ENCODE data around the gene HK2. TPM values are rescaled to one million over a fixed set of nuclear protein-coding genes. Genes with fewer than 3 reads are reported as not detected.

Gene HK2
- total and polyA plus RNA-seq, 2 donors (not counting 3 experiments of a cell fraction or from before 2014, with no cell fraction given) = 3.4 to 13.0 TPM

DNA sequence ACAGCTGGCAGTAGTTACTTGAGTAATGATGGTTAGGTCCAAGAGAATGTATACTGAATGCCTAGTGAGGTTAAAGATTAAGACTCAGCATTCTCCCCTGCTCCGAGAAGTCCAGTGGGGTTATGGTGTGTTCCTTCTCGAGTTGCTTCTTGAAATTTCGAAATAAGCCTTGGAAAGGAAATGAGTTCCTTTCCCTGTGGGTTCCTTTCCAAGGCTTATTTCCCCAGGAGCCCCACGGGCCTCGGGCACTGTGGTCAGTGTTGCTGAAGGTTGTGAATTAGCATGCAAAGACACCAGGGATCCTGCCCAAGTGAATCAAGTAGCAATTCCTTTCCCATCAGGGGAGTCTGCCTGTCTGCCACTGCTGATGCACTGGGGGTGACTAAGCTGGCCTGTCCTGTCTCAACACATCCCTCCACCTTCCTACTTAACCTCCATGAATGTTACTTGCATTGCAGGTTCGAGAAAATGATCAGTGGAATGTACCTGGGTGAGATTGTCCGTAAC is 53.6 kb downstream of the HK2 start:
- intact Hi-C loops (cut with micrococcal nuclease) (no loop called here), dilution Hi-C loops (cut with MboI; ENCODE audit: extremely low pct_ligation_motif_present, low sequenced_read_pairs) (no loop called here)
- Histone ChIP-seq H2AFZ (ENCODE audit: low read depth, low read length) (no peak overlapping the region), H3K36me3 (ENCODE audit: control insufficient read depth in 2 of 2, extremely low read depth in 1 of 2, insufficient read depth in 2 of 2, low read length in 2 of 2) (peaks cover 1 to 3% of the 10 kb centered on the region in 2 experiments), H3K79me2 (ENCODE audit: control insufficient read depth, insufficient read depth, low read length) (no peaks in the 10 kb centered on the region), H3K4me1 (ENCODE audit: control insufficient read depth, extremely low read depth, insufficient read depth, low read length) (peaks cover 1% of the 10 kb centered on the region), H3K4me2 (ENCODE audit: insufficient read depth, low read length) (no peak overlapping the region), H4K20me1 (replicated peaks; ENCODE audit: control insufficient read depth, extremely low read depth, insufficient read depth, low read length) (no peaks in the 10 kb centered on the region), H3K27me3 (ENCODE audit: control insufficient read depth in 2 of 2, insufficient read depth in 2 of 2, low read length in 2 of 2) (no peaks in the 10 kb centered on the region), H3K9me3 (replicated peaks; ENCODE audit: control insufficient read depth, insufficient read depth, low read length) (no peaks in the 10 kb centered on the region), H3K9me1 (replicated peaks; ENCODE audit: control insufficient read depth, extremely low read depth, insufficient read depth, low read length) (no peaks in the 10 kb centered on the region), H3K9ac (replicated peaks; ENCODE audit: extremely low read depth, insufficient read depth, low read length) (no peak overlapping the region), H3K4me3 (replicated peaks in 1 of 3; ENCODE audit: insufficient read depth in 1 of 3, low read depth in 1 of 3, low read length in 3 of 3) (no peak overlapping the region), H3K27ac (ENCODE audit: insufficient read depth, low read depth, low read length) (no peak overlapping the region)
- POLR2A ChIA-PET = no interaction called here
- DNase-seq (ENCODE audit: low read depth, low spot score) (no peak), FAIRE-seq (no peak)
- TF ChIP-seq POLR2A (IDR thresholded peaks at IDR 0.05; ENCODE audit: low read depth, low read length) (no peak), POLR2AphosphoS5 (IDR thresholded peaks at IDR 0.05; ENCODE audit: insufficient read depth, low read depth, low read length) (no peak), EZH2 (IDR thresholded peaks at IDR 0.05; ENCODE audit: borderline replicate concordance, low read depth, low read length, severe bottlenecking) (no peak), JUN (IDR thresholded peaks at IDR 0.05; ENCODE audit: borderline replicate concordance, insufficient read depth, insufficient read length, low read depth) (no peak), FOS (IDR thresholded peaks at IDR 0.05; ENCODE audit: borderline replicate concordance, insufficient read depth, low read length) (no peak), MYC (IDR thresholded peaks at IDR 0.05; ENCODE audit: low read depth, low read length) (no peak), GATA2 (IDR thresholded peaks at IDR 0.05; ENCODE audit: insufficient read depth, insufficient read length, low read depth, low read length) (no peak)
- TF ChIP-seq, protein P1, sequence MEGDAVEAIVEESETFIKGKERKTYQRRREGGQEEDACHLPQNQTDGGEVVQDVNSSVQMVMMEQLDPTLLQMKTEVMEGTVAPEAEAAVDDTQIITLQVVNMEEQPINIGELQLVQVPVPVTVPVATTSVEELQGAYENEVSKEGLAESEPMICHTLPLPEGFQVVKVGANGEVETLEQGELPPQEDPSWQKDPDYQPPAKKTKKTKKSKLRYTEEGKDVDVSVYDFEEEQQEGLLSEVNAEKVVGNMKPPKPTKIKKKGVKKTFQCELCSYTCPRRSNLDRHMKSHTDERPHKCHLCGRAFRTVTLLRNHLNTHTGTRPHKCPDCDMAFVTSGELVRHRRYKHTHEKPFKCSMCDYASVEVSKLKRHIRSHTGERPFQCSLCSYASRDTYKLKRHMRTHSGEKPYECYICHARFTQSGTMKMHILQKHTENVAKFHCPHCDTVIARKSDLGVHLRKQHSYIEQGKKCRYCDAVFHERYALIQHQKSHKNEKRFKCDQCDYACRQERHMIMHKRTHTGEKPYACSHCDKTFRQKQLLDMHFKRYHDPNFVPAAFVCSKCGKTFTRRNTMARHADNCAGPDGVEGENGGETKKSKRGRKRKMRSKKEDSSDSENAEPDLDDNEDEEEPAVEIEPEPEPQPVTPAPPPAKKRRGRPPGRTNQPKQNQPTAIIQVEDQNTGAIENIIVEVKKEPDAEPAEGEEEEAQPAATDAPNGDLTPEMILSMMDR (IDR thresholded peaks at IDR 0.05; ENCODE audit: extremely low read depth in 1 of 2, insufficient read depth in 1 of 2, low read depth in 1 of 2, low read length in 2 of 2) = no peak
- TF ChIP-seq, protein P2, sequence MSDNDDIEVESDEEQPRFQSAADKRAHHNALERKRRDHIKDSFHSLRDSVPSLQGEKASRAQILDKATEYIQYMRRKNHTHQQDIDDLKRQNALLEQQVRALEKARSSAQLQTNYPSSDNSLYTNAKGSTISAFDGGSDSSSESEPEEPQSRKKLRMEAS (IDR thresholded peaks at IDR 0.05; ENCODE audit: insufficient read depth, insufficient read length) = no peak
- CTCF ChIA-PET = interaction anchor here (1.0 kb wide), 1 partner anchor 199 kb away, joined by 3 read pairs; no protein-coding TSS in a partner anchor
- BruUV-seq (replicated peaks) = no TSS peak
